ENCODE data around the gene OVOL2.
A peak's percentile ranks its signal among the peaks of the same experiment; 100 is the strongest.

OVOL2 gene

DNA sequence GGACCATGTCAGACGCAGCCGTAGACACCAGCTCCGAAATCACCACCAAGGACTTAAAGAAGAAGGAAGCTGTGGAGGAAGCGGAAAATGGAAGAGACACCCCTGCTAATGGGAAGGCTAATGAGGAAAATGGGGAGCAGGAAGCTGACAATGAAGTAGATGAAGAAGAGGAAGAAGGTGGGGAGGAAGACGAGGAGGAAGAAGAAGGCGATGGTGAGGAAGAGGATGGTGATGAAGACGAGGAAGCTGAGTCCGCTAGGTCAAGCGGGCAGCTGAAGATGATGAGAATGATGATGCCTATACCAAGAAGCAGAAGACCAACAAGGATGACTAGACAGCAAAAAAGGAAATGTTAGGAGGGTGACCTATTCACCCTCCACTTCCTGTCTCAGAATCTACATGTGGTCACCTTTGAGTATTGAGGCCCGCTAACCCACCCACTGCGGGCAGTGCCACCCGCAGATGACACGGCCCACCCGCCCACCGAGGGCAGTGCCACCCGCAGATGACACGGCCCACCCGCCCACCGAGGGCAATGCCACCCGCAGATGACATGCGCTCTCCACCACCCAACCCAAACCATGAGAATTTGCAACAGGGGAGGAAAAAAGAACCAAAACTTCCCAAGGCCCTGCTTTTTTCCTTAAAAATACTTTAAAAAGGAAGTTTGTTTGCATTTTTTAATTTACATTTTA is 45.6 kb downstream of the OVOL2 start:
- DNase-seq = no peak

GRCh38 chr20:18011482-18011881 is 46.2 kb downstream of the OVOL2 start:
- no peak for DNase-seq

DNA sequence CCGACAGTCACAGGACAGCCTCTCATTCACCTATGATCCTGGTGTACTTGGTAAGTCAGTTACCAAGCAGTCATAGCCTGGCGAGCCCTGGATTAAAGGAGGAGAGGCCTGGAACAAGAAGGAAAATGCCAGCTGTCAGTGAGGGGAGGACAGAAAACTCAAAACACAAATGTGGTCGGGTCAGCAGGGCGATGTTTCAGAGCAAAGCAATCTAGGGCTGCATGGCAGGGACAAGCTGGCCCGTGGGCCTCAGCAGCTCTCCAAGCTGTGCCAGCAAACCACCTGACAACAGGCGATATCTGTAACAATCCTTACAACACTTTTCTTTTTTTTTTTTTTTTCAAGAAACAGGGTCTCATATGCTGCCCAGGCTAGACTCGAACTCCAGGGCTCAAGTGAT is 48.6 kb downstream of the OVOL2 start:
- DNase-seq = no peak

- DNase-seq = no peak
These were observed 50.0 kb downstream of the OVOL2 start for GRCh38 chr20:18007534-18008292.

GRCh38 chr20:18006684-18007083 is 51.0 kb downstream of the OVOL2 start:
- peak in 1 of 2 donors; percentile 8 for DNase-seq

DNA sequence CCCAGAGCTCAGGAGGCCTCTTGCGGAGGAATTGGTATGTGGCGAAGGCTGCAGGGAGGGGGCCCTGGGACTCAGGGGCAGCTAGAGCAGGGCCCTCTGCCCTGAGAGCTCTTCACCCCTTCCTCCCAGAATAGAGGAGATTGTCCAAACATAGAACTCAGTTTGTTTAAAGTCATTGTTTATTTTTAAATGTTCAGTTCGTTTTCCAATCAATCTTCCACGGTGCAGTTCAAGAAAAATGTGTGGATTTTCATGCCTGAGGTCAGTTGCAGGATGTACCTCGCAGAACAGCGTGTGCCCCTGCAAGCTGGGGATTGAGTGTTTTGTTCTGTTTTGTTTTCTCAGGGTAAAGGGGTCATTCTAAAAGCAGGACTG is 51.7 kb downstream of the OVOL2 start:
- DNase-seq = no peak

GRCh38 chr20:18005170-18005989 is 52.3 kb downstream of the OVOL2 start:
- no peak for DNase-seq

GRCh38 chr20:18004384-18005031 is 53.2 kb downstream of the OVOL2 start:
- DNase-seq = no peak

DNA sequence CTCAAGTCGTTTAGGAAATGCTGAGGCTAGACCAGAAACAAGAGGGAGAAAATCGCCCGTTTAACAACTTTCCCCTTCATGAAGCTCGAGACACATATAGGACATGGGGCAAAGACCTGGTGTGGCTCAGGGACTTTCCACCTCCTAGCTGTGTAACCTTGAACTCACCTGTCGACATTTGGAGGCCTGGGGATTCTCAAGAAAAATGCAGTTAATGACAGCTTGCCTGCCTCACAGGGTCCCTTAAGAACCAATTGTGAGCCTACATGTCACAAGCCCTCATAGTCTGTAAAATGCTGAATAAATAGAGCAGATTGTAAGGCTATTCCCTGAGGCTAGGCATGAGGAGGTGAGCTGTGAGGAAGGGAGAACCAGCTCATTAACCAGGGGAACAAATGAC is 53.8 kb downstream of the OVOL2 start:
- DNase-seq = no peak

- DNase-seq = peak; percentile 31 to 63
These were observed 56.4 kb downstream of the OVOL2 start for GRCh38 chr20:18001131-18001921.

DNA sequence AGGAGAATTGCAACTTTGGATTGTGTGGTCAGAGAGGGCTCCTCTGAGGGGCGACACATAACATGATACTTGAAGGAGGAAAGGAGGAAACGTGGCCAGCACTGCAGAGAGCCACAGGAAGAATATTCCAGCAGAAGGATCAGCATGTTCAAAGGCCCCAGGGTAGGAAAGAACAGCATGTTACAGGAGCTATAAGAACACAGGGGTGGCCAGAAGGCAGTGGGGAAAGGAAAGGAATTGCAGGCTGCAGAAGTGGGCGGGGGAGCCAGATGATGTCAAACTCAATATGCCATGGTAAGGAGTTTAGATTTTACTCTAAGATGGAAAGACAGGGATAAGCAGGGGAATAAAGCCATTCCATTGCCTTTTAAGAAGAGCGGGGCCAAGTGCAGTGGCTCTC is 58.1 kb downstream of the OVOL2 start:
- DNase-seq = no peak

DNA sequence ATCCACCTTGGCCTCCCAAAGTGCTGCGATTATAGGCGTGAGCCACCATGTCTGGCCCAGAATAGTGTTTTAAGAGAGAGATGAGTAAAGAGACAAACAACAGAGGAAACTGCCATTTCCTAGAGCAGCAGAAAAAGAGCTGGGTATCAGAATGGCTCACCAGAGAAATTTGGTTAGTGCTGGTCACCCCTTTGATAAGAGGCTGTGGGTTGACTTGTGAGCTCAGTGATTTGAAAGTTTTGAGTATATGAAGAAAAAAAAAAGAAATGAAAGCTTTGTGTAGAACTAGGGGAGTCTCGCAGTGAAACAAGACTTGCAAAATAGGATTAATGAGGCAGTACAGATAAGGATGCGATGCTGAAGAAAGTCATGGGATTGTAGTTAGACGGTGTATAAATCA is 59.3 kb downstream of the OVOL2 start:
- no peak for DNase-seq

DNA sequence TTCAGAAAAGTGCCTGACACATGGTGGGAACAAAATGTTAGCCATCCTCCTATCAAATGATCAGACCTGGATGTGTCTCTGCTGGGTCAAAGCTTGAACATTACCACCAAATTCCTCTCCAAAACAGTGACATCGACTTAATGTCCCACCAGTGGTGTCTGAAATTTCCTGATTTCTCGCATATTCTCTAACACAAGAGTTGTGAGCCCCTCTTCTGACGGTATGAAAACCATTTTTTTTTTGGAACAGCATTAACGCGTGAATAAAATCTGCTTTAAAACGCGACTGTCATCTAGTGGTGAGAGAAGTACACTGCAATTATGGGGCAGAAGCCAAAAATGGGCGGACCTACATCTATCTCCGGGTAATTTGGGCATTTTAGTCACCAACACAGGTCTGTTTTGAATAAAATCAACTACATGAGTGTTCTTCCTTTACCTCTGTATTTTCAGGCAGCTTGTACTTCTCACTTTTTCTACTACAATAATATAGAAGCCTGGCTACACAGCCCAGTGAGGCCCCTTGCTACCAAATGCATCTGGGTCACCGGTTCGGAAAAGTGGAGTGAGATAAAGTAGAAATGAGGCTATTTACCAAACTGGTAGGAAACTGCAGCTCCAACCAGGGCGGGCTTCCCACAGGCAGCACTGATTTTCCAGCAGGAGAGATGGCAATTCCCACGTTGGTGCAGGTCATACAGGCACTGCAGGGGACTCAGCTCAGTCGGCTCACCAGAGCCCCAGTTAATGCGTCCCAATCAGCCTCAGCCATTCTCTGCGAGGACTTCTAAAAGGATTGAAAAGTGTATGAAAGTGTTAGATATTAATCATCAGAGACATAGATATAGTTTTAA is 61.5 kb downstream of the OVOL2 start:
- peak; percentile 32 to 75 for DNase-seq

- DNase-seq = no peak
These were observed 64.2 kb downstream of the OVOL2 start for GRCh38 chr20:17993546-17993945.

DNA sequence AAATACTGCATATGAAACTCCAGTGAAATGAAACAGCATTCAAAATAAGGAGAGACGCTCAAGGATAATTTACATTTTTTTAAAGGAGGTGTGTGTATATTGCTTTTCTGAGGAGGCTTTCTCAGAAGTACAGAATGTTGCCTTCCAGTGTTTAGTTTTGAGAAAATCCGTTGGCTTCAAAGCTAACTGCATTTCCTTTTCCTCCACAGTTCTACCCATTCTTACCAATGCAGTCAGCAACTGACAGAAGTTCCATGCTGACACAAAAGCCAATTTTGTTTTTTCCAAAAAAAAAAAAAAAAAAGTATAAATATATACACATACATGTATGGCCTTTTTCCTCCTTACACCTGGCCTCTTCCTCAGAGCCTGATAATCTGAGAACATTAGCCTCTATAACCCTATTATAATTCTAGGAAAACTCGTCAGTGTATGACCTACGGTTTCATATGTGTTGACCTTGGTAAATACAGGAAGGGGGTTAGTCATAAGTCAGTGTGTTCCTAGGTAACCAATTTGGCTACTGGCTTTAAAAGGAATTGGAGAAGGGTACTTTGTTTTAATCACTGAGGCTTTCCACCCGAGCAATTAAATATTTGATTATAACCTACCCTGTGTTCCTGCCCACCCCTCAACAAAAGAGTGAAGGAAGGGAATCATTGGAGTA is 64.7 kb downstream of the OVOL2 start:
- DNase-seq = no peak

DNA sequence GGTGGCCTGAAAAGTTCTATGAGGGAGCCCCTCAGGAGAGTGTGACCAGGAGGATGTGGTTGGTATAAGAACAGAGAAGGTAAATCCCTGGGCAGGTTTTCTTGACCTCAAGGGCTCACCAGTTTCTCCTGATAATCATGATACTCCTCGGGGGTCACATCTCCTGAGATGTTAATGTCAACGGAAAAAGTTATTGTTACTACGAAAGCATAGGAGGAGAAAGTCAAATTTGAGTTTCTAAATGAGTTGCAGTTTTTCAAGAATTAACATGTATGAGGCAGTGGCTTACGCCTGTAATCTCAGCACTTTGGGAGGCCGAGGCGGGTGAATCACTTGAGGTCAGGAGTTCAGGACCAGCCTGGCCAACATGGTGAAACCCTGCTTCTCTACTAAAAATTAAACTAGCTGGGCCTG is 65.5 kb downstream of the OVOL2 start:
- no peak for DNase-seq

DNA sequence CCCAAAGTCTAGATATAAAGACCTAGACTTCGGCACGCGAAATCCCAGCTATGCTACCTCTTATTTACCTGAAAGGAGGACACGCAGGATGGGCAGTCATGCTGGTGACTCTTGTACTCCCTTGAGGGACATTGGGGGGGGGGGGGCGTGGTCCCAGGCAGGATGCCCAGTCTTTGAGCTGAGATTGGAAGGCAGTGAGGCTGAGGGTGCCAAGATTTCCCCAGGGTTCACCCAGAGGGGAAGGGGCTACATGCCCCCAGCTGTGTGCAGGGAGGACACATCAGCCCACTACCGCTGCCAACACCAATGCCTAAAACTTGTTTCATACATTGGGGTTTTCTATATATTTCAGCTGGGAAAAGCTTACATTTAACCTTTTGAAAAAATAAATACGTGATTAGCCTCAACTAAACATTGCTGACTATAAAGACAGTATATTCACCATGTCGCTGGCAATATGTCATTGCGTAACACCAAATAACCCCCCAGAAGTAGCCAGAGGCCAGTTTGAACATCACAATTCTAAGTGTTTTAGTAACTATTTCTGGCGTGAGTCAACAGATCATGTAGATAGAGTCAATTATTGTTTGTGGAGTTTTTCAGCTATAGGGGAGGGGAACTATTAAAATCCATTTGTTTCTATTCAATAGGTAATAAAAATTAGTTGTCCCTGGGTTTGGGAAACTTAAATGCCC is 67.3 kb downstream of the OVOL2 start:
- no peak for DNase-seq

GRCh38 chr20:17987988-17988387 is 69.7 kb downstream of the OVOL2 start:
- DNase-seq = no peak

DNA sequence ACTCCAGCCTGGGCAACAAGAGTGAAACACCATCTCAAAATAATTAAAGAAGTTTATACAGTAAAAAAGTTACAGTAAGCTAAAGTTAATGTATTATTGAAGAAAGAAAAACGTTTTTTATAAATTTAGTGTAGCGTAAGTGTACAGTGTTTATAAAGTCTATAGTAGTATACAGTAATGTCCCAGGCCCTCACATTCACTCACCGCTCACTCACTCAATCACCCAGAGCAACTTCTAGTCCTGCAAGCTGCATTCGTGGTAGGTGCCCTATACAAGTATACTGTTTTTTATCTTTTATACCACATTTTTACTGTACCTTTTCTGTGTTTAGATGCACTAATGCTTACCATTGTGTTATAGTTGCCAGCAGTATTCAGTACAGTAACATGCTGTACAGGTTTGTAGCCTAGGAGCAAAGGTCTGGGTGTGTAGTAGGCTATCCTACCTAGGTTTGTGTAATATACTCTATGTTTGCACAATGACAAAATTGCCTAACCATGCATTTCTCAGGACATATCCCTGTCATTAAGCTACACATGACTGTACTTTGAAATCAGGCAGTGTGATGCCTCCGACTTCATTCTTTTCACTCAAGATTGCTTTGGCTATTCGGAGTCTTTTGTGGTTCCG is 72.2 kb downstream of the OVOL2 start:
- no peak for DNase-seq

GRCh38 chr20:17976305-17976704 is 81.4 kb downstream of the OVOL2 start:
- DNase-seq = no peak
